Measurements from ENCODE around the gene LRRC47.
A peak's percentile ranks its signal among the peaks of the same experiment; 100 is the strongest.
"Not testable (repeated sequence)": the region's sequence is repeated elsewhere in the genome, so short reads cannot be mapped to it uniquely, and the experiment has no call there.

The LRRC47 gene

DNA sequence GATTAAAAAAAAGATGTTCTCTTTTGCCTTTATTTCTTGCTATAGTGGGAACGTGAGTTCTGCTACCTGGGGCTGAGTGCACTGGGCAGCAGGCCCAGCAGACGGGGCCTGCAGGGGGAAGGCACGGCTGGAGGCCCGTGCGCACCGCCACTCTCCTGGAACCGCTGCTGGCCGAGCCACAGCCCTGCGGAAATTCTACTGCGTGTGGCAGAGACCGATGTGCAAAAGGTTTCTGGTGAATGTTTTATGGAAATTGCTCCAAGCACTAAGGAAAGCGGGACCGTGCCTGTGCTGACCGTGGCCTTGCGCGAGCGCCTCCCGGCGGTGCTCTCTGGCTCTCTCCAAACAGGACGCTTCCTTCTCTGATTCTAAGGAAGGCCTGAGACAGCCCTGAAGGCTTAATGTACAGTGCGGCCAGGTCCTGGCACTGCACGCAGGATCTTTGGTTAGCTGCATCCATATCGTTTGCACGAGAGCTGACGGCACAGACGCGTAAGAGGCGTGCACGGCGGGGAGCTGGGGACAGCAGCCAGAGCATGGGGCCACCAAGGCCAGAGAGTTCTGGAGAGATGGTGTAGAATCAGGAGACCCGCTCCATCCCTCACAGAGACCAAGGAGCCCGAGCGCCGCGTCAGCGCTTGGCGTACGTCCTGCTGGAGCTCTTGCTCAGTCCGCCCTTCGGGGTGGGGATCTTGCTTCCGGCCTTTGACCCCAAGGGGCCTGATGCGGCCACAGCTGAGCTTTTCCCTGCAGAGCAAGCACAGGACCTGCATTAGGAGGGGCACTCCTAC lies 18.7 kb upstream of the LRRC47 start:
- ATAC-seq, result no peak

- ATAC-seq, result no peak
Measured at GRCh38 chr1:3814065-3814464, 17.8 kb upstream of the LRRC47 start.

DNA sequence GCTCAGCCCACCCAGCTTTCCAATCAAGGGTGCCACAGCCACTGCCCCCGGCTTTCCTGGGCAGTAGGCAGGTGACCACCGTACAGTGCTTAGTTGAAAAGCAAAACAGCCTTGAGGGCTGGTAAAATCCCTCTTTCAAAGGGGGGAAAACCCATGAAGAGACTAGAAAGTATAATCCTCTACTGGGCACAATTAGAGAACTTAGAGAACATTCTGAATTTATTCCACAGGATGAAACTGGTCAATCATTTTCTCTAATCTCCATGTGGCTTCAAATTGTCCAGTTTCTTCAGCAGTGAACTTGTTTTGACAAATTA lies 15.3 kb upstream of the LRRC47 start:
- no peak for ATAC-seq

- ATAC-seq, result not testable (repeated sequence)
Measured at GRCh38 chr1:3810149-3810761, 14.0 kb upstream of the LRRC47 start.

DNA sequence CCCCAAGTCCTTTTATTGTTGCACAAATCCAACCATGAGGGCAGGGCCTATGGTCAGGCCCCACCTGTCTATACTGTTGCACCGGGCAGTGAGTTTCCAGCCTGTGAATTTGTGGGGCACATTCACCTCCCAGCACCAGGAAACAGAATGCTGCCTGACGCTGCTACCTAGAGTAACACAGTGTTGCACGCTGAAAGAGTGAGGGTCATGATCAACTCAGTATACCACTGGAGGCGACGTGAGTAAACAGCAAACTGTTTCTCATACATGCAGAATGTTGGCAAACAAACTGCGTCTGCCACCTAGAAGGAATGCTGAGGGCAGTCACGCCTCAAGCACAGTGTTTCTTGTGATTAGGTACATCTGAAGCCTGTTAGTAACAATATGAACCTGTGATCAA lies 13.4 kb upstream of the LRRC47 start:
- no peak for ATAC-seq

GRCh38 chr1:3807769-3808168 lies 11.5 kb upstream of the LRRC47 start:
- ATAC-seq, result no peak

GRCh38 chr1:3805038-3805437 lies 8.7 kb upstream of the LRRC47 start:
- ATAC-seq, result no peak

GRCh38 chr1:3804627-3804944 lies 8.3 kb upstream of the LRRC47 start:
- ATAC-seq, result not testable (repeated sequence)

GRCh38 chr1:3803905-3804626 lies 7.8 kb upstream of the LRRC47 start:
- ATAC-seq, result no peak

DNA sequence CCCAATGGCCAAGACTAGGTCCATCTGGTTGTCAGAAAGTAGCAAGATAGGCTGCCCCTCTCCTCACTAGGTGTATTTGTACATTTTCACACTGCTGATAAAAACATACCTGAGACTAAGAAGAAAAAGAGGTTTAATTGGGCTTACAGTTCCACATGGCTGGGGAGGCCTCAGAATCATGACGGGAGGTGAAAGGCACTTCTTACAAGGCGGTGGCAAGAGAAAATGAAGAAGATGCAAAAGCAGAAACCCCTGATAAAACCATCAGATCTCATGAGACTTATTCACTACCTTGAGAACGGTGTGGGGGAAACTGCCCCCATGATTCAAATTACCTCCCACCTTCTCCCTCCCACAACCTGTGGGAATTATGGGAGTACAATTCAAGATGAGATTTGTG lies 4.5 kb upstream of the LRRC47 start:
- ATAC-seq, result not testable (repeated sequence)

DNA sequence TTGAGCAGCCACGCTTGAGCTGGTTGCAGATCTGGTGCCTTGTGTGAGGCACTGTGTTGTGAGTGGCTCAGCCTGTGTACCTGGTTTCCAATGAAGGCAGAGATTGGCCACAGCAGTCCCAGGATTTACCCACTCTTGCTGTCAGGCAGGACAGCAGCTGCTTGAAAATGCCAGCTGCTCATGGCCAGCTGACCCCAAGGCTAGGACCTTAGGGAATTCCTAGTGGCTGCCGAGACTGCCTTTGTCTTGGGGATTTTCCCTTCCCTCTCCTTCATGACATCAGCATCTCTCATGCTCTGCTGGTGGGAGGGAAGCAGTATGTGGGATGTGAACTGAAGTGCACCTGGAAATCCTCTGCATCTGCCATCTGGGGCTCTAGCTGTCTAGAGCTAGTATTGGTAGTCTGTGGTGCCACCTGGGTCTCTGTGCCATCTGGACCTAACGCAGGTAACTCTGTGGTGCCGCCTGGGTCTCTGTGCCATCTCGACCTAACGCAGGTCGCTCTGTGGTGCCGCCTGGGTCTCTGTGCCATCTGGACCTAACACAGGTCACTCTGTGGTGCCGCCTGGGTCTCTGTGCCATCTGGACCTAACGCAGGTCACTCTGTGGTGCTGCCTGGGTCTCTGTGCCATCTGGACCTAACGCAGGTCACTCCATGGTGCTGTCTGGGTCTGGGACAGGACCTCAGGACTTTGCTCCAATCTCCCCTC lies 3.8 kb upstream of the LRRC47 start:
- no peak for ATAC-seq

- peak in 1 of 2 donors; percentile 2 for ATAC-seq
Measured at GRCh38 chr1:3795453-3796214, 664 bp downstream of the LRRC47 start.

GRCh38 chr1:3790952-3791351 lies 5.3 kb downstream of the LRRC47 start:
- no peak for ATAC-seq

DNA sequence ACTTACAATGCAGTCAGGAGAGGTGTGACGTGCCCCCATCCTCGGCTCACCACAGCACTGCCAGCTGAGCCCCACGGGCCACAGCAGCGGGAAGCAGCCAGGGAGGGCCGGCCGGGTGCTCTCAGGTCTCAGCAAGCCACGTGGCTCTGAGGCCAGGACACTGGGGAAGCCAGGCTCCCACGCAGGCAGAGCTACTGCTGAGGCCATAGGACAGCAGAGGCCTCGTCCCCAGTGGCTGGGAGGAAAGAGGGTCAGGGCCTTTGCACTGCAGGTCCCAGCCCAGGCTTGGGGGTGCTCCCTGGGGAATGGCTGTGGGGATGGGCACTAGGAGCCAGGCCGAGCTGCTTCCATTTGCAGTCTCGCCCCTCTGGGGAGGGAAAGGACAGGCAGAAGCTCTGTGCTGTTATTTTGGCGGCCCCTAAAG lies 5.8 kb downstream of the LRRC47 start:
- no peak for ATAC-seq

DNA sequence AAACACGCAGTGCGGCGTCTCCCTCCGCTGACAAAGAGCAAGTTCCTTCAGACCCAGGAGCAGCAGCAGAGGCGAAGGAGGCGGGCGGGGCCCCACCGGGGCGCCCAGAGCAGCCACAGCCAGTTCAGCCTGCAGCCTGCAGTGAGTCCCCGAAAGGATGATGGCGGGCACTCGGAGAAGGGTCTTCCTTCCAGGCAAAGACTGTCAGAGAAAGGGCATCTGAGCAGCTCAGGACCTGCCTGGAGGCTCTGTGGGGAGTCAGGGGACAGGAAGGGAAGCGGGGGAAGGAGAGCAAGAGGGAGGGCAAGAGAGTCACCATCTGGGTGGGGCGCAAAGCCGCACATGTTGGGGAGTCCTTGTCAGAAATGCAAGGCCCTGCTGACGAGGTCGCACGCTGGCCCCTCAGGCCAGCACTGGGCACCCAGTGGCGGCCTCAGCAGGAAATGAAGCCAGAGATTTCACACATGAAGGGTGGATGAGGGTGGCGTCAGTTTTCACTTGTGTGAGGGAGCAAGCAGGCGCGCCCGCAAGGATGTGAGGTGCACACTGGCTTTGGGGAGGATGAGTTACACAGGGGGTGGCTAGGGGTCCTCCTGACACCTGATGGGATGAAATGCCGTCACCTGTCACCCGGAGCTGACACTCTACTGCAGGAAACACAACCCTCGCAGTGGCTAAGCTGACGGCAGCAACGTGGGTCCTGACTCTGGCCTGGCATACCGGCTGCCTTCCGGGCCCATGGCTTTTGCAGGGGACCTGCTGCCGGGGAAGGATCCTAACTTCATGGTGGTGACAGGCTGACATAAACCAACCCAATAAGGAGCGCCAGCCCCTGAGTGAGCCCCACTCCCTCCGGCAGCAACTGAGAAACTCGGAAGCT lies 6.6 kb downstream of the LRRC47 start:
- ATAC-seq, result no peak

DNA sequence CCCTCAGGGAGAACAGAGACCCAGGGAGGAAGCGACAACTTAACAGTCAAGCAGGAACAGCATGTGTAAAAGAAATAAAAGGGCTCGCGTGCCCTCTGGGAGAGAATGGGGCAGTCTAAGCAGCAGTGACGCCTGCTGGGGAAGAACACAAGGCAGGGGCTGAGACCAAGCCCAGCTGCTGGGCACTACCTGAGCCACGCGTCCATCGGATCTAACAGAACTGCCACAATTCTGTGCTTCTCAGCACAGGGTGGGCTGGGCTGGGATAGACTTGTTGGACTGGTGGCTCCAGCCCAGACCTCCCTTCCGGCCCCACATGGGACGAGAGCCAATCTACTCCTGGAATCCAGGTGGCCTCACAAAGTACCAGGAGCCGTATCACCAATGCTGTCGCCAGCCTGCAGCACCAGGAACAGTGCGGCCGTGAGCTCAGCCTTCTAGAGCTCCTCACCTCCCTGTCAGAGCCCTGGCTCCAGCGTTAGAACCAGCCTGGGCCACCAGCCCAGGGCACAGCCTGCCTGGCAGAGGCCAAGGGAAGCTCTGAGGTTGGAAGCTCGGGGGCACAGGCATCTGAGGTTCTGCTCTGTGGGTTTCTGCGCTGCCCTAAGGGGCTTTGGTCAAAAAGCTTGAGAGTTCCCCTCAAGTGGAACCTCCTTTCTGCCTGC lies 7.4 kb downstream of the LRRC47 start:
- ATAC-seq, result no peak

DNA sequence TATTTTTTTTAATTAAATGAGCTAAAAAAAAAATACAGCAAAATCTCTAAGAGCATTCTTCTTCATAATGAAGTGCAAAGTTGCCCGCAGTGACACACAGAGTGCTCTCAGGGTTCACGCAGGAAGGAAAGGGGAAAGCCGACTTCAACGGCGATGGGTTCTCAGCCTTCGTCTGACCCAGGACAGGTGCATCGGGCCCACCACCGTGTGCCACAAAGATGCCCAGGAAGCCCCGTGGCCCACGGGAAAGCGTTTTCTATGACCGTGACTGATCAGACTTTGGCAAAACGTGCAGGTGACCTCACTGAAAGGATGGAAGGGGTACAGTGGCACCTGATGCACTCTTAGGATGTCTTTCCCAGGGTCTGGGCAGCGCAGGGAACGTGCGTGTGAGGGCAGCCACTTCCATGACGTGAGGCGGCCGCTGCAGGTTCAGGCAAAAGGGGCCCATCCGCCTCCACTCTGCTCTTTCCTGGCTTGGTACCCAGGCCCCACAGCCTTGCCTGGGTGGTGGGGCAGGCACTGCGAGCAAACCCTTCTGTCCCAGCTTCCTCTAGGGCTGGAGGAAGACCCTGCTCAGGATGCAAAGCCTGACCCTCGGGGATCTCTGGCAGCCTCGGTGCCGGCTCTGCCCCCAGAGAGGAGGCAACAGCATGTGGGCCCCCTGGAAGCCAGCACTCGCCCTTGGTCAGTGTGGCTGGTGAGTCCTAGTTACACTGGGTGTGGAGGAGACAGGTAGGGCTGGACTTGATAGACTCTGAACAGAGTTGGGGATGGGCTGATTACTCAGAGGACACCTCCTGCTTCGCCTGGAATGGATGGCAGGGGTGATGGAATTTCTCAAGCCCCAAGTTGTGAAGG lies 8.3 kb downstream of the LRRC47 start:
- peak in 1 of 2 donors; percentile 9 for ATAC-seq

GRCh38 chr1:3787349-3787715 lies 9.0 kb downstream of the LRRC47 start:
- ATAC-seq, result peak; percentile 95 to 96

GRCh38 chr1:3786468-3787348 lies 9.6 kb downstream of the LRRC47 start:
- ATAC-seq, result no peak
